CD4-positive, CD25-positive, alpha-beta regulatory T cell (primary cell): ENCODE data around the gene SHTN1. TPM values are rescaled to one million over a fixed set of nuclear protein-coding genes. Genes with fewer than 3 reads are reported as not detected.

ENCODE experiments used
- ATAC-seq, 2 donors: fragments of 150-1000 bp; cut with Tn5 transposase; one replicate each; pipeline ENCODE4 v1.10.0; 2021; ENCODE audit warnings: low read depth in 2 of 2, moderate number of reproducible peaks in 2 of 2, moderate library complexity in 1 of 2
- DNase-seq, 3 donors: peaks; one replicate each; pipeline versions ENCODE4 v3.0.0 to v3.0.0-alpha.2; 2012 to 2022; ENCODE audit warnings: mixed read lengths in 1 of 3
- H3K27ac ChIP-seq: one replicate; pipeline ENCODE4 v1.7.0; 2013; ENCODE audit warnings: mild to moderate bottlenecking, low read length; ENCODE audit not compliant: insufficient read depth, poor library complexity, severe bottlenecking
- H3K27me3 ChIP-seq: one replicate; pipeline ENCODE4 v1.7.0; 2013; ENCODE audit warnings: low read length; ENCODE audit not compliant: control insufficient read depth, insufficient read depth
- H3K36me3 ChIP-seq: one replicate; pipeline ENCODE4 v1.7.0; 2013; ENCODE audit warnings: mild to moderate bottlenecking, low read length, moderate library complexity; ENCODE audit not compliant: control insufficient read depth, insufficient read depth
- H3K4me1 ChIP-seq: 2 replicates; pipeline ENCODE4 v1.7.0; 2013; ENCODE audit warnings: mild to moderate bottlenecking, low read length; ENCODE audit not compliant: insufficient read depth, control insufficient read depth, poor library complexity, severe bottlenecking
- H3K4me3 ChIP-seq: one replicate; pipeline ENCODE4 v1.7.0; 2013; ENCODE audit warnings: low read depth, mild to moderate bottlenecking, low read length, moderate library complexity
- H3K9me3 ChIP-seq, 2 experiments: 1 replicate in 1 of 2; 2 replicates in 1 of 2; pipeline ENCODE4 v1.7.0; 2013; ENCODE audit warnings: low read length in 2 of 2, mild to moderate bottlenecking in 1 of 2, moderate library complexity in 1 of 2; ENCODE audit not compliant: control insufficient read depth in 2 of 2
- H3K27ac Mint-ChIP-seq, 3 donors: one replicate each; pipeline ENCODE4 v1.8.0; 2020 to 2022; ENCODE audit warnings: mild to moderate bottlenecking in 3 of 3, mixed read lengths in 3 of 3, moderate library complexity in 2 of 3
- H3K27me3 Mint-ChIP-seq: one replicate; pipeline ENCODE4 v1.8.0; 2022; ENCODE audit warnings: mild to moderate bottlenecking, mixed read lengths
- H3K36me3 Mint-ChIP-seq: one replicate; pipeline ENCODE4 v1.8.0; 2020; ENCODE audit warnings: mixed read lengths
- H3K4me1 Mint-ChIP-seq, 4 donors: one replicate each; pipeline ENCODE4 v1.8.0; 2020 to 2022; ENCODE audit warnings: mixed read lengths in 4 of 4, mild to moderate bottlenecking in 1 of 4
- H3K4me3 Mint-ChIP-seq, 4 donors: one replicate each; pipeline ENCODE4 v1.8.0; 2020 to 2022; ENCODE audit warnings: mild to moderate bottlenecking in 4 of 4, mixed read lengths in 4 of 4, moderate library complexity in 3 of 4
- H3K9me3 Mint-ChIP-seq, 7 donors: one replicate each; pipeline ENCODE4 v1.8.0; 2020 to 2022; ENCODE audit warnings: mixed read lengths in 7 of 7, mild to moderate bottlenecking in 3 of 7, moderate library complexity in 2 of 7
- polyA plus RNA-seq, 4 donors: library from polyadenylated mRNA; unstranded; fragments of 300-500 nt; fragmentation: Illumina TruSeq; gene quantifications; one replicate each; pipeline ENCODE4 v1.2.3, GENCODE V29; 2021
- total RNA-seq: library from RNA; stranded (reverse); gene quantifications from one replicate; pipeline ENCODE4 v1.2.3, GENCODE V29; 2022

SHTN1 gene
- total and polyA plus RNA-seq, 5 donors from 2014 or later: 0.25 to 2.4 (median 0.65) TPM

DNA sequence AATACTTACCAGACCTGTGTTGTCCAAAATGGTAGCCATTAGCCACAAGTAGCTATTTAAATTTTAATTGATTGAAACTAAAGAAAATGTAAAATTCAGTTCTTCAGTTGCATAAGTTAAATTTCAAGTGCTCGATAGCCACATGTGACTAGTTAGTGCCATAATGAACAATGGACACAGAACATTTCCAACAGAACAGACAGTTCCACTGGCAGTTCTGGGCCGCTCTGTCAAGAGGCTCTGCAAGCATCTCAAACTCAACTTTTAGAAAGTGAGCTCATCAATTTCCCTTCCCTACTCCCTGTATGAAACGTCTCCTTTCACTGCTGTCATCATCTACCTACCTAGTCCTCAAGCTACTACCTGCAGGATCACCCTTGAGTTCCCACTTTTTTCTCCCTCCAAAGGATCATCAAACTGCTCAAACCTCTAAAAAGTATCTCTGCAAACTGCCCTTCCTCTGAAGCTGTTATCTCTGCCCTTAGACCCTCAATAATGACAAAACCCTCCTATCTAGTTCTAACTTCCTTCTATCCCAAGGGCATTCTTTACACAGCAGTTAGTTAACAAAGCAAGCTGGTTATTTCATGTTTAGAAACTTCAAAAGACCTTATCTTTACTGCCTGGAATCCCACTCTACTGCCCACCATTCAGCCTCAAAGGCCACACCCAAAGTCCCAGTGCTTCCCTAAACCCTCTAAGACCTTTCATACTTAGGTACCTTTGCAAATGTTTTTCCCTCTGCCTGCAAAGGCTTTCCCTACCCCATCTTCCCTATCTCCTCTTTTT lies 20.6 kb downstream of the SHTN1 start:
- H3K9me3 Mint-ChIP-seq: peaks cover 0 to 6% (median 0%) of the 10 kb centered on the region in 7 donors
- H3K27ac ChIP-seq: no peak overlapping the region
- no peaks in the 10 kb centered on the region for H3K4me1 Mint-ChIP-seq
- H3K4me1 ChIP-seq: no peaks in the 10 kb centered on the region
- H3K27me3 Mint-ChIP-seq: no peaks in the 10 kb centered on the region
- H3K27ac Mint-ChIP-seq: no peak overlapping the region
- no peak overlapping the region for H3K4me3 ChIP-seq
- H3K27me3 ChIP-seq: no peaks in the 10 kb centered on the region
- no peaks in the 10 kb centered on the region for H3K9me3 ChIP-seq
- no peaks in the 10 kb centered on the region for H3K36me3 ChIP-seq
- DNase-seq (no peak), ATAC-seq (no peak)
- H3K4me3 Mint-ChIP-seq: no peak overlapping the region
- no peaks in the 10 kb centered on the region for H3K36me3 Mint-ChIP-seq

DNA sequence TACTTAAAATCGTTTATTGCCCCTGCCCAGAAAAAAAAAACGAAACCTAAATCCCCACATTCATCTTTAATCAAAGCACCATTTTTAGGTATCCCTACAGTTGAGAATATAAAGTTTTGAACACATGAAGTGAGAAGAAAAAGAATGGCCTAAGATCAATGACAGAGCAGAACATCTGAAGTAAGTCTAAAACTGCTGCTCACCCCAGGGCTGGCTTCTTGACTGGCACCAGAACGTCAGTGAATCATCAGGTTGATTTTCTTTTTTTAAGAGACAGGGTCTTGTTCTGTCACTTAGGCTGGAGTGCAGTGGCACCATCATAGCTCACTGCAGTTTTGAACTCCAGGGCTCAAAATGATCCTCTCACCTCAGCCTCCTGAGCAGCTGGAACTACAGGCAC lies 24.9 kb downstream of the SHTN1 start:
- Histone ChIP-seq H3K4me1 (no peaks in the 10 kb centered on the region), H3K27ac (no peak overlapping the region), H3K27me3 (no peaks in the 10 kb centered on the region), H3K36me3 (no peaks in the 10 kb centered on the region), H3K4me3 (no peak overlapping the region), H3K9me3 (no peaks in the 10 kb centered on the region)
- Mint-ChIP-seq H3K9me3 (peaks cover 0 to 4% (median 0%) of the 10 kb centered on the region in 7 donors), H3K4me3 (no peak overlapping the region), H3K36me3 (no peaks in the 10 kb centered on the region), H3K27me3 (no peaks in the 10 kb centered on the region), H3K27ac (no peak overlapping the region), H3K4me1 (no peaks in the 10 kb centered on the region)
- no peak for ATAC-seq
- no peak for DNase-seq

GRCh38 chr10:116978901-116979300 lies 26.1 kb downstream of the SHTN1 start:
- Histone ChIP-seq H3K27me3 (no peaks in the 10 kb centered on the region), H3K4me3 (no peak overlapping the region), H3K4me1 (no peaks in the 10 kb centered on the region), H3K9me3 (no peaks in the 10 kb centered on the region), H3K36me3 (no peaks in the 10 kb centered on the region), H3K27ac (no peak overlapping the region)
- H3K36me3 Mint-ChIP-seq: no peaks in the 10 kb centered on the region
- no peak overlapping the region for H3K27ac Mint-ChIP-seq
- no peaks in the 10 kb centered on the region for H3K4me1 Mint-ChIP-seq
- no peak for ATAC-seq
- no peak for DNase-seq
- peaks cover 0 to under 1% (median 0%) of the 10 kb centered on the region in 7 donors for H3K9me3 Mint-ChIP-seq
- H3K4me3 Mint-ChIP-seq: no peak overlapping the region
- H3K27me3 Mint-ChIP-seq: no peaks in the 10 kb centered on the region

DNA sequence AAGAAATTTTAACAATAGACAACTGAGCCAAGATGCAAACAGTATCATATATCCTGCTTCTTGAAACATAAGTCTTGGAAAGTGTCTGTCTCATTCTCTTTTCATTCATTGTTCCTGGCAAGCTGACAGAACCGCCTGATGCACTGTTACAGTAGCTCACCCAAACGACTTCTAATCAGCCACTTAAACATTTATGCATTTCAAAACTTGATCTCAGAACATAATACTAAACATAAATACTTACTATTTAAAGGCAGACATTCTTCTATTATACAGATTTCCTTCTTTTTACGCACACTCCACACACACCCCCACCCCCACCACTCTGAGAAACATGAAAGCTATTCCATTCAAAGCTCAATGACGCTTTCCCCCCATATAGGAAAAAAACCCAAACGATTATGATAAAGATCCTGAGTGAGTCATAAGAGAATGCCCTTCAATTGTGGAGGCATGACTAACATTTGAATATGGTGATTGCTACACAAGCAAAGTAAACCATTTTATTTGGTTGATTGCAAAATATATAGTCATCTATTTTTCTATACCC lies 30.5 kb downstream of the SHTN1 start:
- H3K4me1 ChIP-seq: no peaks in the 10 kb centered on the region
- DNase-seq: no peak
- no peaks in the 10 kb centered on the region for H3K27me3 ChIP-seq
- Mint-ChIP-seq H3K27me3 (no peaks in the 10 kb centered on the region), H3K4me1 (no peaks in the 10 kb centered on the region), H3K9me3 (peaks cover 0 to 2% (median 0%) of the 10 kb centered on the region in 7 donors), H3K36me3 (no peaks in the 10 kb centered on the region), H3K4me3 (no peak overlapping the region), H3K27ac (no peak overlapping the region)
- ATAC-seq: no peak
- no peak overlapping the region for H3K4me3 ChIP-seq
- H3K27ac ChIP-seq: no peak overlapping the region
- H3K36me3 ChIP-seq: no peaks in the 10 kb centered on the region
- no peaks in the 10 kb centered on the region for H3K9me3 ChIP-seq

DNA sequence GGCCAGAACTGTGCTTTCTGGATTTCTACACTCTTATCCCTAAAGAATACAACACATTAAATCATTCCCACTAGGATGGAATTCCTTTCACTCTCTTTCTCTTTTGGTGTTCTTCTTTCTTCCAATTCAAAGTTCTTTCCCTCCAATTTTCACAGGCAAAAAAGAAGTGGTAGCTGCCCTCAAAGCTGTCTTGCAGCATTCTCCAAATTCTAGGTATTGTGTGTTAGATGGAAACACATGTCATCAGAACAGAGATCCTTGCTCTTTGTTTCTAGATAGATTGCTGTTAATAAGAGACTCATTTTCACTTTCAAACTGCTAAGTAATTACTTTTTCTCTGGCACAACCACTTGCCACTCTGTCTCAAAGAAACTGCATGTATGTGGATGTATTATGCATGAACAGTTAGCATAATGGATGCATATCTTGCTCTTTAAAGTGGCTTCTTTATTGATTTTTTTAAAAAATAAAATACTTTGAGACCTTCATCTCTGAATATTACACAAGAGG lies 31.0 kb downstream of the SHTN1 start:
- Mint-ChIP-seq H3K4me3 (no peak overlapping the region), H3K27me3 (no peaks in the 10 kb centered on the region), H3K36me3 (no peaks in the 10 kb centered on the region), H3K9me3 (peaks cover 0 to 2% (median 0%) of the 10 kb centered on the region in 7 donors), H3K4me1 (no peaks in the 10 kb centered on the region), H3K27ac (no peak overlapping the region)
- H3K27ac ChIP-seq: no peak overlapping the region
- DNase-seq (no peak), ATAC-seq (no peak)
- H3K4me3 ChIP-seq: no peak overlapping the region
- no peaks in the 10 kb centered on the region for H3K36me3 ChIP-seq
- no peaks in the 10 kb centered on the region for H3K4me1 ChIP-seq
- H3K9me3 ChIP-seq: no peaks in the 10 kb centered on the region
- no peaks in the 10 kb centered on the region for H3K27me3 ChIP-seq

DNA sequence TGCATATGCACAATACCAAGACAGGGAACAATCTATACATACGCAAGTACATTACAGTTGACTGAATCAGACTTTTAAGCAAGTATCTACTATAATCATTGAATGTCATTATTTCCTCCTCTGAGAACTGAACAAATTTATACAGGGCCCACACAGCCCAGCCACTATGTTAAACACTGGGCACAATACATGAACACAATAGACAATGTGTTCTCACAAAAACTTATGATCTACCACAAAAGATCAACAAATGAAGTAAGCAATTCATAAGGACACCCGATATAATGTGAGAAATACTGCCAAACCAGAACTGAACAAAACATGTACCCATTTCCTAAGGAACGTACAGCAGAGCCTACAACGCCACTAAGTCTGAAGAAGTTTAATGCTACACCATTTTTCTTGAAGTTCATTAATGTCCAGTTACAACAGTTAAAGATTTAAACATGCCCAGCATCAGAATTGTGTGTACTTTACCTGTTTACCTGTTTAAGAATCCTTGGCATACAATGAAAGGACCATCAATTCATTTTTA lies 31.5 kb downstream of the SHTN1 start:
- no peaks in the 10 kb centered on the region for H3K4me1 Mint-ChIP-seq
- Histone ChIP-seq H3K4me1 (no peaks in the 10 kb centered on the region), H3K9me3 (no peaks in the 10 kb centered on the region), H3K4me3 (no peak overlapping the region), H3K27me3 (no peaks in the 10 kb centered on the region), H3K36me3 (no peaks in the 10 kb centered on the region), H3K27ac (no peak overlapping the region)
- no peak for ATAC-seq
- DNase-seq: no peak
- peaks cover 0 to 2% (median 0%) of the 10 kb centered on the region in 7 donors for H3K9me3 Mint-ChIP-seq
- H3K4me3 Mint-ChIP-seq: no peak overlapping the region
- no peak overlapping the region for H3K27ac Mint-ChIP-seq
- no peaks in the 10 kb centered on the region for H3K27me3 Mint-ChIP-seq
- no peaks in the 10 kb centered on the region for H3K36me3 Mint-ChIP-seq

GRCh38 chr10:116972131-116972530 lies 32.9 kb downstream of the SHTN1 start:
- ATAC-seq (no peak), DNase-seq (no peak)
- Mint-ChIP-seq H3K36me3 (no peaks in the 10 kb centered on the region), H3K4me1 (no peaks in the 10 kb centered on the region), H3K27me3 (no peaks in the 10 kb centered on the region), H3K9me3 (peaks cover 0 to 2% (median 0%) of the 10 kb centered on the region in 7 donors), H3K4me3 (no peak overlapping the region), H3K27ac (no peak overlapping the region)
- no peak overlapping the region for H3K4me3 ChIP-seq
- no peaks in the 10 kb centered on the region for H3K9me3 ChIP-seq
- no peak overlapping the region for H3K27ac ChIP-seq
- H3K36me3 ChIP-seq: no peaks in the 10 kb centered on the region
- no peaks in the 10 kb centered on the region for H3K27me3 ChIP-seq
- H3K4me1 ChIP-seq: no peaks in the 10 kb centered on the region
